Esophagus muscularis mucosa (tissue), 4 donors: ENCODE measurements around the gene ANKHD1. TPM values are rescaled to one million over a fixed set of nuclear protein-coding genes. Genes with fewer than 3 reads are reported as not detected.
"Not testable (repeated sequence)": the region's sequence is repeated elsewhere in the genome, so short reads cannot be mapped to it uniquely, and the experiment has no call there.

Source experiments
- DNase-seq: peaks from one replicate; pipeline ENCODE4 v3.0.0-alpha.2; 2017; ENCODE audit errors: extremely low spot score
- H3K27ac ChIP-seq, 4 donors: fragments of 200-600 bp; sonication (generic); replicated peaks in 1 of 4; 1 replicate in 3 of 4; 2 replicates in 1 of 4; pipeline ENCODE4 v1.5.1; 2016 to 2019; ENCODE audit warnings: mild to moderate bottlenecking in 1 of 4
- H3K27me3 ChIP-seq, 4 donors: fragments of 200-600 bp; sonication (generic); one replicate each; pipeline versions ENCODE4 v1.5.1 to v1.6.0; 2016 to 2019
- H3K36me3 ChIP-seq, 4 donors: fragments of 200-600 bp; sonication (generic); one replicate each; pipeline ENCODE4 v1.5.1; 2016 to 2019
- H3K4me1 ChIP-seq, 4 donors: fragments of 200-600 bp; sonication (generic); one replicate each; pipeline ENCODE4 v1.5.1; 2016 to 2019
- H3K4me3 ChIP-seq, 4 donors: fragments of 200-600 bp; sonication (generic); 1 replicate in 2 of 4; 2 replicates in 2 of 4; pipeline ENCODE4 v1.5.1; 2016 to 2019; ENCODE audit warnings: mild to moderate bottlenecking in 4 of 4, moderate library complexity in 1 of 4
- H3K9me3 ChIP-seq, 4 donors: fragments of 200-600 bp; sonication (generic); 1 replicate in 3 of 4; 2 replicates in 1 of 4; pipeline ENCODE4 v1.5.1; 2016 to 2019
- EP300 ChIP-seq: sonication (generic); formaldehyde crosslinking; IDR thresholded peaks from one replicate; pipeline ENCODE4 v1.6.1; 2017; ENCODE audit warnings: antibody characterized with exemption
- POLR2A ChIP-seq: fragments of 450-650 bp; IDR thresholded peaks from one replicate; pipeline ENCODE4 v1.6.1; 2017; ENCODE audit warnings: antibody characterized with exemption, moderate library complexity, mild to moderate bottlenecking, low read depth
- POLR2AphosphoS5 ChIP-seq, 2 donors: sonication (generic); formaldehyde crosslinking; IDR thresholded peaks; one replicate each; pipeline ENCODE4 v1.6.1; 2017; ENCODE audit warnings: antibody characterized with exemption in 2 of 2
- WGBS: methylation state at CpG from one replicate; pipeline ENCODE4 v1.1.5; 2018; 5-methylcytosine and 5-hydroxymethylcytosine counted together
- intact Hi-C: fragments of 100-400 bp; cut with DNase I; formaldehyde crosslinking; loops from one replicate; pipeline ENCODE4 v1.15.1; 2023
- total RNA-seq, 4 donors: library from RNA; depleted of rRNA; stranded (reverse); fragments of >200 nt; gene quantifications; one replicate each; pipeline versions ENCODE4 v1.1.0 to v1.2.1, GENCODE V29; 2016
- TF ChIP-seq, protein P1 (sequence below), 3 experiments: fragments of 200-600 bp in 2 of 3; fragments of 450-650 bp in 1 of 3; sonication (generic) in 2 of 3; IDR thresholded peaks; one replicate each; pipeline ENCODE4 v1.5.1; 2017 to 2019; ENCODE audit warnings: antibody characterized with exemption in 3 of 3, mild to moderate bottlenecking in 2 of 3, moderate library complexity in 1 of 3

Gene ANKHD1
- total RNA-seq, 4 donors from 2014 or later: 58.3 to 94.3 (median 62.2) TPM

DNA sequence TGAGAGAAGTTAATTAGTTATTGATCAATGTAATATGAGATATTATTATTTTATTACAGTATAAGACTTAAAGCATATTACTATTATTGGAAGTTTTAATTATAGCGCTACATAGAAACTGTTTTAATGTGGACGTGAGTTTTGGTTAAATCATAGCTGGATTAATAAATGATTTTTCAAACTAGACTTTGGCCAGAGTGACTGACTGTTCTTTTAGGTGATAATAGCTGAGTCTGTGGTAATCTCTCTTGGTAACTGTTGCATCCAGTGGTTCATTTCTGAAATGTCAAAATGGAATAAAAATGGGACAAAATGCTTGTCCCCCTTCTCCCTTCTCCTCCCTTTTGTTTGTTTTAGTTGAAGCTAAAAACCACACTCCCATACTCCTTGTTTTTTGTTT, 28.1 kb downstream of the ANKHD1 start:
- TF ChIP-seq, protein P1, sequence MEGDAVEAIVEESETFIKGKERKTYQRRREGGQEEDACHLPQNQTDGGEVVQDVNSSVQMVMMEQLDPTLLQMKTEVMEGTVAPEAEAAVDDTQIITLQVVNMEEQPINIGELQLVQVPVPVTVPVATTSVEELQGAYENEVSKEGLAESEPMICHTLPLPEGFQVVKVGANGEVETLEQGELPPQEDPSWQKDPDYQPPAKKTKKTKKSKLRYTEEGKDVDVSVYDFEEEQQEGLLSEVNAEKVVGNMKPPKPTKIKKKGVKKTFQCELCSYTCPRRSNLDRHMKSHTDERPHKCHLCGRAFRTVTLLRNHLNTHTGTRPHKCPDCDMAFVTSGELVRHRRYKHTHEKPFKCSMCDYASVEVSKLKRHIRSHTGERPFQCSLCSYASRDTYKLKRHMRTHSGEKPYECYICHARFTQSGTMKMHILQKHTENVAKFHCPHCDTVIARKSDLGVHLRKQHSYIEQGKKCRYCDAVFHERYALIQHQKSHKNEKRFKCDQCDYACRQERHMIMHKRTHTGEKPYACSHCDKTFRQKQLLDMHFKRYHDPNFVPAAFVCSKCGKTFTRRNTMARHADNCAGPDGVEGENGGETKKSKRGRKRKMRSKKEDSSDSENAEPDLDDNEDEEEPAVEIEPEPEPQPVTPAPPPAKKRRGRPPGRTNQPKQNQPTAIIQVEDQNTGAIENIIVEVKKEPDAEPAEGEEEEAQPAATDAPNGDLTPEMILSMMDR (IDR thresholded peaks at IDR 0.05): no peak
- TF ChIP-seq POLR2AphosphoS5 (IDR thresholded peaks at IDR 0.05) (no peak), POLR2A (no peak), EP300 (no peak)
- no peak overlapping the region for H3K4me3 ChIP-seq
- intact Hi-C loops: no loop called here
- no peaks in the 10 kb centered on the region for H3K27me3 ChIP-seq
- no peaks in the 10 kb centered on the region for H3K9me3 ChIP-seq
- DNase-seq: no peak
- no peak overlapping the region for H3K27ac ChIP-seq
- H3K36me3 ChIP-seq: no peaks in the 10 kb centered on the region
- 75% methylated on average over 2 of the region's 2 CpGs for WGBS
- peaks cover 0 to 28% (median 14%) of the 10 kb centered on the region in 4 donors for H3K4me1 ChIP-seq

DNA sequence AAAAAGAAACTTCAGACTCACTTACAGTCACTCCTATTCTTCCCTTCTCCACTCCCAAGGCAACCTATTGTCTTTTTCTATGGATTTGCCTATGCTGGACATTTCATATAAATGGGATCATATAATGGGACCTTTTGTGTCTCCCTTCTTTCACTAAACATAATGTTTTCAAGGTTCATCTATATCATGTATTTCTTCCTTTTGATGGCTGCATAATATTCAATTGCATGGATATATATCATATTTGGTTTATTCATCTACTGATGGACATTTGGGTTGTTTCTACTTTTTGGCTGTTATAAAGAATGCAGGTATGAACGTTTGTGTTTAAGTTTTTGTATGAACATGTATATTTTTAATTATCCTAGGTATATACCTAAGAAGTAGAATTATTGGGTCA, 30.6 kb downstream of the ANKHD1 start:
- no peak overlapping the region for H3K4me3 ChIP-seq
- TF ChIP-seq POLR2A: no peak
- TF ChIP-seq, protein P1 (IDR thresholded peaks at IDR 0.05): no peak
- no peak for TF ChIP-seq POLR2AphosphoS5 (IDR thresholded peaks at IDR 0.05)
- no peak for TF ChIP-seq EP300
- peaks cover 0 to 16% (median 10%) of the 10 kb centered on the region in 4 donors for H3K4me1 ChIP-seq
- H3K27ac ChIP-seq: no peak overlapping the region
- peaks cover under 1 to 16% (median 9%) of the 10 kb centered on the region in 4 donors for H3K36me3 ChIP-seq
- no peaks in the 10 kb centered on the region for H3K27me3 ChIP-seq
- DNase-seq: no peak
- 77% methylated on average over 1 of the region's 1 CpG for WGBS
- no peaks in the 10 kb centered on the region for H3K9me3 ChIP-seq
- intact Hi-C loops: no loop called here

DNA sequence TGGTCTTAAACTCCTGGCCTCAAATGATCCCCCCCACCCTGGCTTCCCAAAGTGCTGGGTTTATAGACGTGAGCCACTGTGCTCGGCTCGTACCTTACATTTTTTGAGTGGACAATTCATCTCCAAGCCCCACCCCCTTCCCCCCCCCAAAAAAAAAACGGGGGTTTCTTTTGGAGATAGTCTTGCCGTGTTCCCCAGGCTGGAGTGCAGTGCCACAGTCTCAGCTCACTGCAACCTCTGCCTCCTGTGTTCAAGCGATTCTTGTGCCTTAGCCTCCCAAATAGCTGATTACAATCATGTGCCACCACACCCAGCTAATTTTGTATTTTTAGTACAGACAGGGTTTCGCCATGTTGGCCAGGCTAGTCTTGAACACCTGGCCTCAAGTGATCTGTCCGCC, 31.3 kb downstream of the ANKHD1 start:
- H3K27ac ChIP-seq: no peak overlapping the region
- no peaks in the 10 kb centered on the region for H3K27me3 ChIP-seq
- intact Hi-C loops: no loop called here
- WGBS: 88% methylated on average over 8 of the region's 8 CpGs
- H3K36me3 ChIP-seq: peaks cover 4 to 23% (median 15%) of the 10 kb centered on the region in 4 donors
- no peak for TF ChIP-seq POLR2AphosphoS5 (IDR thresholded peaks at IDR 0.05)
- TF ChIP-seq, protein P1 (IDR thresholded peaks at IDR 0.05): no peak
- no peaks in the 10 kb centered on the region for H3K9me3 ChIP-seq
- no peak for DNase-seq
- no peak overlapping the region for H3K4me3 ChIP-seq
- H3K4me1 ChIP-seq: peaks cover 0 to 16% (median 10%) of the 10 kb centered on the region in 4 donors

DNA sequence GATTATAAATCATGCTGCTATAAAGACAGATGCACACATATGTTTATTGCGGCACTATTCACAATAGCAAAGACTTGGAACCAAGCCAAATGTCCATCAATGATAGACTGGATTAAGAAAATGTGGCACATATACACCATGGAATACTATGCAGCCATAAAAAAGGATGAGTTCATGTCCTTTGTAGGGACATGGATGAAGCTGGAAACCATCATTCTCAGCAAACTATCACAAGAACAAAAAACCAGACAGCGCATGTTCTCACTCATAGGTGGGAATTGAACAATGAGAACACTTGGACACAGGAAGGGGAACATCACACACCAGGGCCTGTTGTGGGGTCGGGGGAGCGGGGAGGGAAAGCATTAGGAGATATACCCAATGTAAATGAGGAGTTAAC, 55.7 kb downstream of the ANKHD1 start:
- 93% methylated on average over 3 of the region's 4 CpGs for WGBS
- H3K27me3 ChIP-seq, H3K4me3 ChIP-seq, intact Hi-C loops, H3K27ac ChIP-seq, H3K9me3 ChIP-seq, H3K4me1 ChIP-seq, DNase-seq: not testable (repeated sequence)
- peaks cover 10 to 36% (median 24%) of the 10 kb centered on the region in 4 donors for H3K36me3 ChIP-seq

DNA sequence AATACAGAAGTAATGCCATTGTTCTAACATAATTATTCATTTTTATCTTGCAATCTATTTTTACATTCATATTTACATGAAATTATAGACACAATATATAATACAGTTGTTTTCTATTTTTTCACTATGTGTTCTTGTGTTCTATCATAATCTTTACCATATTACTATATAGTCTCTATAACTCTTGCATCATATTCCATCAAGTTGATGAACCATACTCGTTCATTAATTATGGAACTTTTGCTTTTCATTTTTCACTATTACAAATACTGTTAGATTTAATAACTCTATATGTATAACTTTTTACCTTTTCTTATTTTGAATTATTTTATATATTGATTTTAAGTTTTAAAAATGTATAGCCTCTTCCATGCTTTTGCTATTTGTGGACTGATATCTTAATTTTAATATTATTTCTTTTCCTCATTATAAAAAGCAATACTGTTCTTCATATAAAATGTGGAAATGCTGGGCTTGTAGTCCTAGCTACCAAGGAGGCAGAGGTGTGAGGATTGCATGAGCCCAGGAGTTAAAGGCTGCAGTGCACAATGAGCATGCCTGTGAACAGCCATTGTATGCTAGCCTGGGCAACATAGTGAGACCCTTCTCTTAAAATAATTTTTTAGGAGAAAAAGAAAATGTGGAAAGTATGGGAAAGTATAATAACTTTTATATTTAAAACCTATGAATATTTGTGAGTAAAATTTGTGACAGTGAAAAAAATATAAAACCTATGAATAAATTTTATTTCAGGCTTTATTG, 65.5 kb downstream of the ANKHD1 start:
- Histone ChIP-seq H3K27ac (no peak overlapping the region), H3K4me3 (no peak overlapping the region), H3K4me1 (peaks cover 0 to 5% (median 2%) of the 10 kb centered on the region in 4 donors), H3K36me3 (peaks cover 5 to 52% (median 20%) of the 10 kb centered on the region in 4 donors), H3K9me3 (no peaks in the 10 kb centered on the region), H3K27me3 (no peaks in the 10 kb centered on the region)
- 97% methylated on average over 1 of the region's 1 CpG for WGBS
- DNase-seq: no peak
- TF ChIP-seq POLR2AphosphoS5 (IDR thresholded peaks at IDR 0.05) (no peak), POLR2A (no peak), EP300 (no peak)
- TF ChIP-seq, protein P1 (IDR thresholded peaks at IDR 0.05): no peak
- intact Hi-C loops: no loop called here
